ENCODE results near the gene NEB. TPM values are rescaled to one million over a fixed set of nuclear protein-coding genes. Genes with fewer than 3 reads are reported as not detected.

NEB gene
- total RNA-seq, 3 donors from 2014 or later (not counting 1 experiment from before 2014, with no cell fraction given) = 5.0 to 5.7 (median 5.4) TPM

- H3K27ac Mint-ChIP-seq = peak overlapping the region; percentile 92 to 93
- Histone ChIP-seq H3K27me3 (ENCODE audit: control insufficient read depth, insufficient read depth, low read length) (no peaks in the 10 kb centered on the region), H3K4me3 (ENCODE audit: low read length) (no peak overlapping the region), H3K36me3 (ENCODE audit: control insufficient read depth, insufficient read depth, low read length) (no peaks in the 10 kb centered on the region), H3K4me1 (ENCODE audit: control insufficient read depth, insufficient read depth, low read length) (peaks cover 33% of the 10 kb centered on the region), H3K9me3 (ENCODE audit: control insufficient read depth, insufficient read depth, low read length) (peaks cover 4% of the 10 kb centered on the region), H3K27ac (ENCODE audit: low read length) (peak overlapping the region; percentile 84)
- H3K4me1 Mint-ChIP-seq = peaks cover 49 to 53% of the 10 kb centered on the region in 2 donors
- H3K36me3 Mint-ChIP-seq = no peaks in the 10 kb centered on the region
- DNase-seq (peak; percentile 21 to 63), ATAC-seq (peak; percentile 52 to 65 (median 56))
- no peaks in the 10 kb centered on the region for H3K27me3 Mint-ChIP-seq (ENCODE audit: low read depth in 2 of 2)
- intact Hi-C loops (cut with micrococcal nuclease) = loop anchor here (5.0 kb wide), 1 partner anchor 189 kb away; the partner anchor contains the start of gene ARL5A
- H3K4me3 Mint-ChIP-seq = peak overlapping the region; percentile 83
- TF ChIP-seq CTCF (IDR thresholded peaks at IDR 0.05) = no peak
- no peaks in the 10 kb centered on the region for H3K9me3 Mint-ChIP-seq
- 22% methylated on average over 3 of the region's 4 CpGs for WGBS (ENCODE audit: insufficient coverage)
These were observed 95.9 kb downstream of the NEB start for GRCh38 chr2:151638191-151638933.

- H3K9me3 ChIP-seq (ENCODE audit: control insufficient read depth, insufficient read depth, low read length) = peaks cover 4% of the 10 kb centered on the region
- H3K4me3 Mint-ChIP-seq = peak overlapping the region; percentile 83
- TF ChIP-seq CTCF (IDR thresholded peaks at IDR 0.05) = no peak
- peak overlapping the region; percentile 84 for H3K27ac ChIP-seq (ENCODE audit: low read length)
- no peaks in the 10 kb centered on the region for H3K9me3 Mint-ChIP-seq
- DNase-seq (peak; percentile 45 to 77), ATAC-seq (peak; percentile 87 to 94 (median 92))
- no peaks in the 10 kb centered on the region for H3K36me3 ChIP-seq (ENCODE audit: control insufficient read depth, insufficient read depth, low read length)
- no peaks in the 10 kb centered on the region for H3K27me3 ChIP-seq (ENCODE audit: control insufficient read depth, insufficient read depth, low read length)
- H3K4me1 ChIP-seq (ENCODE audit: control insufficient read depth, insufficient read depth, low read length) = peaks cover 33% of the 10 kb centered on the region
- no peaks in the 10 kb centered on the region for H3K36me3 Mint-ChIP-seq
- no peaks in the 10 kb centered on the region for H3K27me3 Mint-ChIP-seq (ENCODE audit: low read depth in 2 of 2)
- H3K27ac Mint-ChIP-seq = peak overlapping the region; percentile 92 to 93
- intact Hi-C loops (cut with micrococcal nuclease) = loop anchor here (5.0 kb wide), 1 partner anchor 190 kb away; the partner anchor contains the start of gene ARL5A
- peaks cover 49 to 54% of the 10 kb centered on the region in 2 donors for H3K4me1 Mint-ChIP-seq
- H3K4me3 ChIP-seq (ENCODE audit: low read length) = peak overlapping the region; percentile 7
- WGBS (ENCODE audit: insufficient coverage) = 0% methylated on average over 8 of the region's 8 CpGs
These were observed 97.0 kb downstream of the NEB start for GRCh38 chr2:151637271-151637781.

GRCh38 chr2:151634736-151635467 is 99.4 kb downstream of the NEB start:
- Histone ChIP-seq H3K9me3 (ENCODE audit: control insufficient read depth, insufficient read depth, low read length) (peaks cover 4% of the 10 kb centered on the region), H3K4me1 (ENCODE audit: control insufficient read depth, insufficient read depth, low read length) (peaks cover 27% of the 10 kb centered on the region), H3K27me3 (ENCODE audit: control insufficient read depth, insufficient read depth, low read length) (no peaks in the 10 kb centered on the region), H3K36me3 (ENCODE audit: control insufficient read depth, insufficient read depth, low read length) (no peaks in the 10 kb centered on the region), H3K4me3 (ENCODE audit: low read length) (no peak overlapping the region), H3K27ac (ENCODE audit: low read length) (no peak overlapping the region)
- no peak for ATAC-seq
- peak overlapping the region in 1 of 2 donors; percentile 92 for H3K27ac Mint-ChIP-seq
- intact Hi-C loops (cut with micrococcal nuclease) = loop anchor here (5.0 kb wide), 1 partner anchor 192 kb away; the partner anchor contains the start of gene ARL5A
- H3K4me1 Mint-ChIP-seq = peaks cover 53 to 60% of the 10 kb centered on the region in 2 donors
- 98% methylated on average over 3 of the region's 4 CpGs for WGBS (ENCODE audit: insufficient coverage)
- no peaks in the 10 kb centered on the region for H3K27me3 Mint-ChIP-seq (ENCODE audit: low read depth in 2 of 2)
- DNase-seq = no peak
- H3K36me3 Mint-ChIP-seq = no peaks in the 10 kb centered on the region
- H3K4me3 Mint-ChIP-seq = no peak overlapping the region
- TF ChIP-seq CTCF (IDR thresholded peaks at IDR 0.05) = no peak
- no peaks in the 10 kb centered on the region for H3K9me3 Mint-ChIP-seq
